ENCODE data around the gene BCKDHA.

GRCh38 chr19:41410336-41411054, 12.9 kb downstream of the BCKDHA start:
- TF ChIP-seq EZH2 (IDR thresholded peaks at IDR 0.05; ENCODE audit: borderline replicate concordance, low read length) (no peak), CTCF (IDR thresholded peaks at IDR 0.05; ENCODE audit: low read length) (no peak)
